SJCRH30 (cell line): ENCODE measurements around the gene ZFR. TPM values are rescaled to one million over a fixed set of nuclear protein-coding genes. Genes with fewer than 3 reads are reported as not detected.
A peak's percentile ranks its signal among the peaks of the same experiment; 100 is the strongest.
"Not testable (repeated sequence)": the region's sequence is repeated elsewhere in the genome, so short reads cannot be mapped to it uniquely, and the experiment has no call there.

Experiments
- DNase-seq, 2 experiments: peaks; one replicate each; pipeline ENCODE4 v3.0.0-alpha.2; 2015 to 2020
- H3K27ac ChIP-seq: fragments of 250-450 bp; sonication (Bioruptor Pico); 2 replicates; pipeline ENCODE4 v1.5.1; 2020; ENCODE audit warnings: mild to moderate bottlenecking, moderate library complexity
- H3K27me3 ChIP-seq: fragments of 250-450 bp; sonication (Bioruptor Pico); 2 replicates; pipeline ENCODE4 v1.5.1; 2020; ENCODE audit warnings: mild to moderate bottlenecking, moderate library complexity
- H3K36me3 ChIP-seq: fragments of 250-450 bp; sonication (Bioruptor Pico); 2 replicates; pipeline ENCODE4 v1.5.1; 2020; ENCODE audit warnings: mild to moderate bottlenecking, moderate library complexity
- H3K4me1 ChIP-seq: fragments of 250-450 bp; sonication (Bioruptor Pico); 2 replicates; pipeline ENCODE4 v1.5.1; 2020; ENCODE audit warnings: mild to moderate bottlenecking, moderate library complexity
- H3K4me3 ChIP-seq: fragments of 250-450 bp; sonication (Bioruptor Pico); 2 replicates; pipeline ENCODE4 v1.5.1; 2020; ENCODE audit warnings: mild to moderate bottlenecking, moderate library complexity
- H3K9me3 ChIP-seq: fragments of 250-450 bp; sonication (Bioruptor Pico); replicated peaks from 2 replicates; pipeline ENCODE4 v1.5.1; 2020; ENCODE audit warnings: mild to moderate bottlenecking, moderate library complexity
- total RNA-seq: library from RNA; depleted of rRNA; stranded (reverse); fragments of >200 nt; shearing (Covaris generic); gene quantifications from 2 replicates; pipeline ENCODE4 v1.2.3, GENCODE V29; 2014

The ZFR gene
- total RNA-seq, 1 experiment from 2014 or later, result 136 TPM

GRCh38 chr5:32339878-32340277 is 104.7 kb downstream of the ZFR start:
- Histone ChIP-seq H3K36me3 (no peaks in the 10 kb centered on the region), H3K27me3 (no peaks in the 10 kb centered on the region), H3K4me1 (no peaks in the 10 kb centered on the region), H3K27ac (no peak overlapping the region), H3K9me3 (peaks cover 16% of the 10 kb centered on the region), H3K4me3 (no peak overlapping the region)
- DNase-seq, result no peak

DNA sequence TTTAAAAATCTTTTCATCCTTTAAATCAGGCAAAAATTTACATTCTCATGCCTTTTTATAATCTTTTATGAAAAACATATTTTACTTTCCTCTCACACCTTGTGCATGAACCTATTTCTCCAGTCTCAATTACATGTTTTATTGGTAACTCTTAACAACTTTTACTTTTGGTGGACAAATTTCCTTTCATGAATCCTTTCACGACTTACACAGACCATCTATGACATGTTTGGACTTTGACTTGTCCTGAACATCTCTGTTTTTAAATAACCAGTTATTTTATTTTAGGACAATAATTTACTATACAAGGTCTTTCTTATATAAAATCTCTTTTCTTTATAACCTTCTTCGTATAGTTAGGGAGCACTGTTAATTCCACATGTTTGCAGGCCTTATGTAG is 105.3 kb downstream of the ZFR start:
- Histone ChIP-seq H3K36me3 (no peaks in the 10 kb centered on the region), H3K27ac (no peak overlapping the region), H3K27me3 (no peaks in the 10 kb centered on the region), H3K9me3 (peaks cover 16% of the 10 kb centered on the region), H3K4me3 (no peak overlapping the region), H3K4me1 (no peaks in the 10 kb centered on the region)
- peak in 1 of 2 experiments; percentile 60 for DNase-seq

- Histone ChIP-seq H3K27ac (no peak overlapping the region), H3K36me3 (no peaks in the 10 kb centered on the region), H3K4me1 (no peaks in the 10 kb centered on the region), H3K27me3 (no peaks in the 10 kb centered on the region), H3K9me3 (no peaks in the 10 kb centered on the region), H3K4me3 (no peak overlapping the region)
- no peak for DNase-seq
Observed at GRCh38 chr5:32332966-32333365, 111.6 kb downstream of the ZFR start.

DNA sequence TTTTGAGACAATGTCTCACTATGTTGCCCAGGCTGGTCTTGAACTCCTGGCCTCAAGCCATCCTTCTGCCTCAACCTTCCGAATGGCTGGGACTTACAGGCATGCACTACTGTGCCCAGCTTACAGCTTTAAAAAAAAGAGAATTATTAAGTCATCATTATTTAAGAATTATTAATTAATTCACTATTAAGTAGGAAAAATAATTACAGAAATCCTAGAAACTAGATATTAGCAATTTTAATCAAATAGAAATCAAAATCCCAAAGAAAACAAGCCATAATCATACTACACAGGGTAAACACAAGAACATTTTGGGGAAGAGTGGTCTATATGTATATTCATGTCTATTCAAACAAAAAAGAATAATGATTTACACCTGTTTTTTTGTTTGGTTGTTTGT is 112.2 kb downstream of the ZFR start:
- Histone ChIP-seq H3K4me3 (no peak overlapping the region), H3K27me3 (no peaks in the 10 kb centered on the region), H3K36me3 (no peaks in the 10 kb centered on the region), H3K4me1 (no peaks in the 10 kb centered on the region), H3K27ac (no peak overlapping the region), H3K9me3 (no peaks in the 10 kb centered on the region)
- no peak for DNase-seq

DNA sequence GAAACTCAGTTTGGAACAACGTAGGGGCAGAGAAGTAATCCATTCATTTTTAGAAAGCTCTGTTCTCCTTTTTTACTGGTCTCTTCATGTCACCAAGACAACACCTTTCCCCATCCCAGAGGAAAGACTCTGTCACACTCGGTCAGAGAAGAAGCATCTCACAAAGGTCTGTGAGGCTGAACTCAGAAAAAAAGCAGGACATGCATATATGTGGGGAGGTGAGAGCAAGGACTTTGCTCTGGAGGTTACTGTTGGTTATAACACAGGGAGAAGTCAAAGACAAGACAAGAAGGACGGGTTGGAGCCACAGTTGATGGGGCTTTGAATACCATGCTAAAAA is 112.6 kb downstream of the ZFR start:
- H3K4me1 ChIP-seq, result no peaks in the 10 kb centered on the region
- H3K36me3 ChIP-seq, result no peaks in the 10 kb centered on the region
- no peak overlapping the region for H3K4me3 ChIP-seq
- H3K9me3 ChIP-seq, result no peaks in the 10 kb centered on the region
- no peak overlapping the region for H3K27ac ChIP-seq
- DNase-seq, result no peak
- H3K27me3 ChIP-seq, result no peaks in the 10 kb centered on the region

DNA sequence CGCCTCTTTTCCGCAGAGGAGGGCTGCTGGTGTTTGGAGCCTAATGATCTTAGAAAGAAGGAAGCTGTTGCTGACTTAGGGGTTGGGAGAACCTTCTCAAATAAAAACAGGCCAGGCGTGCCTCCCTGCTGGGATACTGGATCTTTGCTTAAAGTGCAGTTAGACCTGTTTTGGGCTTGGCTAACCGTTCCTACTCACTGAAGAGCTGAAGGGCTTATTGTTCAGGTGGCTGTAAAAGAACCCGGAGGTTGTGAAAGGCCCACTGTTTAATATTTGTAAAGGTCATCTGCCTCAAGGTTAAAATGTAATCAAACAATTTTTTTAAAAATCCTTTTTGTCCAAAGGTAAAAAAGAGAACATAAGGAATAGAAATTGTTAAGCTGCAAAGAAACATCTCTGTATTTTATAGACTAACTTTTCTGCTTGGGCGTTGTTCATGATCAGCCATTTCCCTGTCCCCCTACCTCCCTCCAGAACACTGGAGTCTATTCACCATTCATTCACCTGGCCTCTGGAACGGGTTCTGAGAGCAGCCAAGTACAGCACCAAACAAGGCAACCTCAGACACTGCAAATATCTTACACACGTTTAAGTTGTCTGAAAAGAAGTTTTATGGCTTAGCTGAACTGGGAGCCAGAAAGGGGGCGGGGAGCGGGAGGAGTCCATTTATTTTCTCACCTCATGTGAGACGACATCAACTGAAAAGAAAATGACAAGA is 113.2 kb downstream of the ZFR start:
- Histone ChIP-seq H3K4me3 (no peak overlapping the region), H3K36me3 (no peaks in the 10 kb centered on the region), H3K27ac (no peak overlapping the region), H3K9me3 (no peaks in the 10 kb centered on the region), H3K4me1 (no peaks in the 10 kb centered on the region), H3K27me3 (no peaks in the 10 kb centered on the region)
- no peak for DNase-seq

DNA sequence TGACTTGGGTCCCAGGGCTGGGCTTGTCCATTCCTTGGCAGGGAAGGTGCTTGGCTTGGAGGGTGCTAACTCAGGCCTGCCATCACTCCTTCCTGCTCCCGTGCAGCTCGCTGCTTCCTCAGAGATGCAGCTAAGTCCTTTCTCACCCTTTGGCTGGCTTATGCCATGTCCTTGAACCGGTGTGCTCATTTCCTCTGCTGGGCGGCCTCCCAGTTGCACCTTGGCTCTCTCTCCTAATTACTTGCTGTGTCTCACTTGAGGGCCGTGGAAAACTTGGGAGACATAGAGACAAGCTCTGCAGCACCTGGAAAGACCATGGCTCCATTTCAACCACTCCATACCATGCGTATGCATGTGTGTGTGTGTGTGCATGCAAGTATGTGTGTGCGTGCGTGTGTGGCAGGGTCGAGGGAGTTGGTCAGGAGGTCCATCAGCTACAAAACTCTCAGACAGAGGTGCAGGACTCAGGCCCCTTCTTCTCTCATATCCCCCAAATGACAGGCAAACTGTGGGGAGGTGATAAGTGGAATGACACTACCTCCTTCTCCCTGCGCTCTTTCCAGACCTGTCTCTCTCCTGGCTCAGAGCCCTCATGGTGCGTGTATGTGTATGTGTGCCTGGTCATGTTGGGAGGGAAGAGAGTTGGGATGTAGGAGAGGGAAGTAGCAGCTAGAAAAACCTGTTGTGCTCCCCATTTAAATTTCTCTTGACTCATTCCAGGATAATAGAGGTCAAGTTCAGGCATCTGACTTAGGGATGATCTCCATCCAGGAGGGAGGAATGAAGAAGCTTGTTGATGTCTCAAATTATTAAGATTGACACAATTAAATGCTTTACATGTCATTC is 114.2 kb downstream of the ZFR start:
- Histone ChIP-seq H3K27ac (no peak overlapping the region), H3K4me1 (no peaks in the 10 kb centered on the region), H3K27me3 (no peaks in the 10 kb centered on the region), H3K36me3 (no peaks in the 10 kb centered on the region), H3K4me3 (no peak overlapping the region), H3K9me3 (no peaks in the 10 kb centered on the region)
- no peak for DNase-seq

DNA sequence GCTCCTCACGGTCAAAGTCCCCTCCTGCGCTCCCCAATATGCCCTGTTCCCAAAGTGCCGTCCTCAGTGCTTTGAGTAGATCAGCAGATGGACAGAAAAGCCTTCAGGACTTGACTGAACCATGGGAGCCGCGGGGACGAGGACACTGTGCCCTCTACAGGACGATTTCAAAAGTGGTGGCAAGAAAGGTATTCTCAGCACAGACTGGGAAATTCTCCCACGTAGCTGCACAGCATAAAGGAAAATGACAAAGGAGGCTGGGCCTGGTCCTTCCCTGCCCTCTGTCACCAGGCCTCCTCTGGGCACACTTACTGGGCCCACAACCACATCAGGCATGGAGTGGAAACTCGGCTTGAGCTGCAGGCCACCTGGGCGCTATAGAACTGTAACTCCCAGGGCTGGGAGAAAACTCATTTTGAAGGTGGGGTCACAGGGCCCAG is 115.1 kb downstream of the ZFR start:
- Histone ChIP-seq H3K4me1 (no peaks in the 10 kb centered on the region), H3K9me3 (no peaks in the 10 kb centered on the region), H3K27ac (no peak overlapping the region), H3K4me3 (no peak overlapping the region), H3K27me3 (no peaks in the 10 kb centered on the region), H3K36me3 (no peaks in the 10 kb centered on the region)
- peak; percentile 38 to 66 for DNase-seq

DNA sequence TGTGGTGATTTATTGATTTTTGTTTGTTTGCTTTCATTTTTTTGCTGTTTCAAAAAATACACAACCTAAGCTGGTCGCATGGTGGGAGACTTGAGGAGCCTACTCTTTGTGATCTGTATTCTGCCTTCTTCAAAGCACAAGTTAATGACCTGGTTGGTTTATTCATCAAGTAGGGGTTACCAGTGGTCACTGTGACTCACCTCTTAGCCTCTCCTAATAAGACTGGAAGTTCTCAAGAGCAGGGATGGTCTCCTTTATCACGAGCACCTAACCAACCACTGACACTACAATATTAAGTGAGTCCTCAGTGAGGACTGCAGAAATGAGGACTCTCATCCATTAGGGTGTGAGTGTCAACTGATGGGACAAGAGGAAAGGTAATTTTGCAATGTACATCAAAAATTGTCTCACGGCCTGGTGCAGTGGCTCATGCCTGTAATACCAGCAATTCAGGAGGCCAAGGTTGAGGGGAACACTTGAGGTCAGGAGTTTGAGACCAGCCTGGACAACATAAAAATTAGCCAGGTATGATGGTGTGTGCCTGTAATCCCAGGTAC is 118.2 kb downstream of the ZFR start:
- no peak overlapping the region for H3K27ac ChIP-seq
- no peaks in the 10 kb centered on the region for H3K27me3 ChIP-seq
- H3K4me1 ChIP-seq, result no peaks in the 10 kb centered on the region
- H3K9me3 ChIP-seq, result peaks cover 4% of the 10 kb centered on the region; the same call in 1 of the 2 replicates
- H3K4me3 ChIP-seq, result no peak overlapping the region
- no peak for DNase-seq
- H3K36me3 ChIP-seq, result no peaks in the 10 kb centered on the region

GRCh38 chr5:32325616-32326015 is 118.9 kb downstream of the ZFR start:
- Histone ChIP-seq H3K4me3 (no peak overlapping the region), H3K36me3 (no peaks in the 10 kb centered on the region), H3K27me3 (no peaks in the 10 kb centered on the region), H3K9me3 (peaks cover 4% of the 10 kb centered on the region; the same call in 1 of the 2 replicates), H3K4me1 (no peaks in the 10 kb centered on the region), H3K27ac (no peak overlapping the region)
- DNase-seq, result no peak

DNA sequence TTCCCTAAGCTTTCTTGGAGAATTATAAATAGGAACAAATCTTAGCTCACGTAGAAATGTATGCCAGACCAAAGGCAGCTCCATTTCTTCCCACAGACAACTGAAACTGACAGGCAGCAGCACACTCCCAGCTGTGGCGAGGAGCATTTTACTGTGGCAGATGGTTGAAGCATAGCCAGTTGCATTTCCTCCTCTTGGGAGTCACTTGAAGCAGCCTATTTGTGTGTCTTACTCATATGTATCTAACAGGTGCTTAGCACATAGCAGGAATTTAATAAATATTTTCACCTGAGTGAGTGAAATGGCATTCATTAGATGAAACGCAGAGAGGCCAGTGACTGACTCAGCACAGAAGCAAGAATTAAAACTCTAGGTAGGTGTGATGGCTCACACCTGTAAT is 119.5 kb downstream of the ZFR start:
- DNase-seq, result peak; percentile 40 to 48
- no peaks in the 10 kb centered on the region for H3K27me3 ChIP-seq
- no peaks in the 10 kb centered on the region for H3K36me3 ChIP-seq
- peaks cover 4% of the 10 kb centered on the region; the same call in 1 of the 2 replicates for H3K9me3 ChIP-seq
- H3K4me1 ChIP-seq, result no peaks in the 10 kb centered on the region
- H3K27ac ChIP-seq, result no peak overlapping the region
- H3K4me3 ChIP-seq, result no peak overlapping the region

DNA sequence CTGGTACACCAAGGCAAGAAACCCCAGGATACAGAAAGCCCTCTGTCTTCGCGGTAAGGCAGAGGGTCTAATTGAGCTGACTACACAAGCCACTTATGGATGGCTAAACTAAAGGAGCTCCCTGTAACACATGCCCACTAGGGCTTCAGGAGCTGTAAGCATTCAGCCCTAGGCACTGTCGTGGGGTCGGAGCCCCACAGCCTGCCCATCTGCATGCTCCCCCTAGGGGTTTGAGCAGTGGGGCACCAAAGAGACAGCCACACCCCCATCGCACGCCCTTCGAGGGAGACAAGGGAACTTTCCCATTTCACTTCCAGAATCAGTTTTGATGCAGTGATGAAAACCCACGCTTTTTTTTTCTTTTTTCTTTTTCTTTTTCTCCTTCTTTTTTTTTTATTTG is 120.8 kb downstream of the ZFR start:
- DNase-seq, result no peak
- Histone ChIP-seq H3K9me3 (peaks cover 4% of the 10 kb centered on the region; the same call in 1 of the 2 replicates), H3K4me3 (no peak overlapping the region), H3K36me3 (no peaks in the 10 kb centered on the region), H3K4me1 (no peaks in the 10 kb centered on the region), H3K27ac (no peak overlapping the region), H3K27me3 (no peaks in the 10 kb centered on the region)

- no peaks in the 10 kb centered on the region for H3K4me1 ChIP-seq
- DNase-seq, result no peak
- H3K27me3 ChIP-seq, result no peaks in the 10 kb centered on the region
- H3K36me3 ChIP-seq, result no peaks in the 10 kb centered on the region
- no peak overlapping the region for H3K4me3 ChIP-seq
- peaks cover 4% of the 10 kb centered on the region; the same call in 1 of the 2 replicates for H3K9me3 ChIP-seq
- no peak overlapping the region for H3K27ac ChIP-seq
Observed at GRCh38 chr5:32322882-32323281, 121.7 kb downstream of the ZFR start.

- DNase-seq, H3K36me3 ChIP-seq, H3K4me3 ChIP-seq: not testable (repeated sequence)
Observed at GRCh38 chr5:32321787-32322186, 122.8 kb downstream of the ZFR start.

GRCh38 chr5:32320576-32320975 is 124.0 kb downstream of the ZFR start:
- Histone ChIP-seq H3K27me3 (no peaks in the 10 kb centered on the region), H3K27ac (no peak overlapping the region), H3K9me3 (peaks cover 4% of the 10 kb centered on the region; the same call in 1 of the 2 replicates), H3K36me3 (no peaks in the 10 kb centered on the region), H3K4me3 (no peak overlapping the region), H3K4me1 (no peaks in the 10 kb centered on the region)
- DNase-seq, result no peak

More at GRCh38 chr5:32321787-32322186, 122.8 kb downstream of the ZFR start:
- not testable (repeated sequence) for H3K27ac ChIP-seq, H3K9me3 ChIP-seq, H3K27me3 ChIP-seq, H3K4me1 ChIP-seq
